Neural cell (in vitro differentiated cells): ENCODE results near the gene CP. TPM values are rescaled to one million over a fixed set of nuclear protein-coding genes. Genes with fewer than 3 reads are reported as not detected.

Experiments
- H2AFZ ChIP-seq: fragments of 200-600, 300-800 bp; sonication (generic), shearing (Covaris generic); 2 replicates; pipeline ENCODE4 v1.6.0; 2014; ENCODE audit warnings: low read depth, mild to moderate bottlenecking, antibody characterized with exemption, low read length, moderate library complexity
- H3F3A ChIP-seq: fragments of 200-600 bp; shearing (Covaris generic); 2 replicates; pipeline ENCODE4 v1.6.1; 2016; ENCODE audit warnings: mild to moderate bottlenecking, moderate library complexity, mixed read lengths, antibody characterized with exemption, low read length; ENCODE audit not compliant: insufficient read depth, poor library complexity, severe bottlenecking
- H3K27ac ChIP-seq: fragments of 200-600, 300-800 bp; sonication (generic), shearing (Covaris generic); 2 replicates; pipeline ENCODE4 v1.5.1; 2014; ENCODE audit warnings: mild to moderate bottlenecking, low read length, moderate library complexity
- H3K27me3 ChIP-seq: fragments of 300-800, 200-600 bp; sonication (generic), shearing (Covaris generic); 2 replicates; pipeline ENCODE4 v1.6.0; 2014; ENCODE audit warnings: mild to moderate bottlenecking, low read depth, low read length, moderate library complexity; ENCODE audit not compliant: insufficient read depth
- H3K36me3 ChIP-seq: fragments of 300-800, 200-600 bp; sonication (generic), shearing (Covaris generic); 2 replicates; pipeline ENCODE4 v1.5.1; 2014; ENCODE audit warnings: mild to moderate bottlenecking, antibody characterized with exemption, low read length, moderate library complexity; ENCODE audit not compliant: insufficient read depth
- H3K4me2 ChIP-seq: fragments of 300-800, 200-600 bp; sonication (generic), shearing (Covaris generic); 2 replicates; pipeline ENCODE4 v1.6.0; 2014; ENCODE audit warnings: mild to moderate bottlenecking, low read length
- H3K4me3 ChIP-seq: fragments of 300-800, 200-600 bp; sonication (generic), shearing (Covaris generic); 2 replicates; pipeline ENCODE4 v1.5.1; 2014; ENCODE audit warnings: mild to moderate bottlenecking, low read length, moderate library complexity
- H3K79me2 ChIP-seq: fragments of 200-600 bp; shearing (Covaris generic); replicated peaks from 2 replicates; pipeline ENCODE4 v1.6.0; 2014; ENCODE audit warnings: mild to moderate bottlenecking, low read length, moderate library complexity; ENCODE audit not compliant: insufficient read depth
- H3K9ac ChIP-seq: fragments of 300-800, 200-600 bp; sonication (generic), shearing (Covaris generic); 2 replicates; pipeline ENCODE4 v1.6.1; 2016; ENCODE audit warnings: mild to moderate bottlenecking, low read length, mixed read lengths
- H3K9me2 ChIP-seq: fragments of 200-600 bp; shearing (Covaris generic); 2 replicates; pipeline ENCODE4 v1.6.1; 2016; ENCODE audit warnings: mild to moderate bottlenecking, low read length, mixed read lengths; ENCODE audit not compliant: insufficient read depth
- H3K9me3 ChIP-seq: fragments of 200-600, 300-800 bp; sonication (generic), shearing (Covaris generic); 2 replicates; pipeline ENCODE4 v1.6.1; 2016; ENCODE audit warnings: mild to moderate bottlenecking, mixed run types, low read length, moderate library complexity, mixed read lengths
- H4K20me1 ChIP-seq: fragments of 200-600 bp; shearing (Covaris generic); 2 replicates; pipeline ENCODE4 v1.6.1; 2016; ENCODE audit warnings: mild to moderate bottlenecking, mixed run types; ENCODE audit not compliant: insufficient read depth
- MXI1 ChIP-seq: fragments of 450-650 bp; conservative IDR thresholded peaks from 2 replicates; pipeline ENCODE4 v1.6.1; 2014; ENCODE audit warnings: antibody characterized with exemption, mild to moderate bottlenecking; ENCODE audit not compliant: poor library complexity, severe bottlenecking
- POLR2AphosphoS5 ChIP-seq: IDR thresholded peaks from 2 replicates; pipeline ENCODE4 v1.6.1; 2012
- RAD21 ChIP-seq: fragments of 450-650 bp; conservative IDR thresholded peaks from 2 replicates; pipeline ENCODE4 v1.6.1; 2014; ENCODE audit warnings: antibody characterized with exemption, mild to moderate bottlenecking, moderate library complexity
- TAF1 ChIP-seq: IDR thresholded peaks from 2 replicates; pipeline ENCODE4 v1.6.1; 2012; ENCODE audit warnings: low read depth
- polyA plus RNA-seq: library from polyadenylated mRNA; depleted of rRNA; stranded (reverse); fragments of >200 nt; gene quantifications from 2 replicates; pipeline ENCODE4 v1.2.3, GENCODE V29; 2014
- TF ChIP-seq, protein P1 (sequence below): IDR thresholded peaks from 2 replicates; pipeline ENCODE4 v1.6.1; 2012; ENCODE audit warnings: borderline replicate concordance
- TF ChIP-seq, protein P2 (sequence below): fragments of 450-650 bp; IDR thresholded peaks from 2 replicates; pipeline ENCODE4 v1.5.1; 2014; ENCODE audit warnings: antibody characterized with exemption, mild to moderate bottlenecking, moderate library complexity; ENCODE audit not compliant: poor library complexity, severe bottlenecking

The CP gene
- polyA plus RNA-seq, 1 donor from 2014 or later: not detected

DNA sequence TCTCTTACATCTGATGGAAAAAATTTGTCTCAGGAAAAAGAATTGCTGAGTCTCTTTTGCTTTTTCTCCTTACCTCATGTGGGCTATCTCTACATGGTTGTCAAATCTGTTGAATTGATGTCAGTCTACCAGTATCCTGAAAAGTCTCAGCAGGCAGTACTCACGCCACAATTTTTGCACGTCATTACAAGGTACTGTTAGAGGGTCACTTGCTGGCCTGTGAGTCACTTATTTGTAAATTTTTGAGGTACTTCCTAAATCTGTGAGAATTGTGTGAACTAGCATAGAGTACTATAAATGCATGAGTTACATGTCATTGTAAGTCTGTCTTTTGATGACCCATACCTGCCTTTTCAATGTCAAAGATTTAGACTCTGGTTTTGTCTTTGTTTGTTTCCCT is 76.3 kb downstream of the CP start:
- Histone ChIP-seq H2AFZ (no peak overlapping the region), H3K4me2 (no peak overlapping the region), H3F3A (no peaks in the 10 kb centered on the region), H3K4me3 (no peak overlapping the region), H3K9me2 (no peaks in the 10 kb centered on the region), H3K9me3 (no peaks in the 10 kb centered on the region), H3K36me3 (no peaks in the 10 kb centered on the region), H3K79me2 (no peaks in the 10 kb centered on the region), H3K27ac (no peak overlapping the region), H3K27me3 (no peaks in the 10 kb centered on the region), H4K20me1 (no peaks in the 10 kb centered on the region), H3K9ac (no peak overlapping the region)
- TF ChIP-seq, protein P1, sequence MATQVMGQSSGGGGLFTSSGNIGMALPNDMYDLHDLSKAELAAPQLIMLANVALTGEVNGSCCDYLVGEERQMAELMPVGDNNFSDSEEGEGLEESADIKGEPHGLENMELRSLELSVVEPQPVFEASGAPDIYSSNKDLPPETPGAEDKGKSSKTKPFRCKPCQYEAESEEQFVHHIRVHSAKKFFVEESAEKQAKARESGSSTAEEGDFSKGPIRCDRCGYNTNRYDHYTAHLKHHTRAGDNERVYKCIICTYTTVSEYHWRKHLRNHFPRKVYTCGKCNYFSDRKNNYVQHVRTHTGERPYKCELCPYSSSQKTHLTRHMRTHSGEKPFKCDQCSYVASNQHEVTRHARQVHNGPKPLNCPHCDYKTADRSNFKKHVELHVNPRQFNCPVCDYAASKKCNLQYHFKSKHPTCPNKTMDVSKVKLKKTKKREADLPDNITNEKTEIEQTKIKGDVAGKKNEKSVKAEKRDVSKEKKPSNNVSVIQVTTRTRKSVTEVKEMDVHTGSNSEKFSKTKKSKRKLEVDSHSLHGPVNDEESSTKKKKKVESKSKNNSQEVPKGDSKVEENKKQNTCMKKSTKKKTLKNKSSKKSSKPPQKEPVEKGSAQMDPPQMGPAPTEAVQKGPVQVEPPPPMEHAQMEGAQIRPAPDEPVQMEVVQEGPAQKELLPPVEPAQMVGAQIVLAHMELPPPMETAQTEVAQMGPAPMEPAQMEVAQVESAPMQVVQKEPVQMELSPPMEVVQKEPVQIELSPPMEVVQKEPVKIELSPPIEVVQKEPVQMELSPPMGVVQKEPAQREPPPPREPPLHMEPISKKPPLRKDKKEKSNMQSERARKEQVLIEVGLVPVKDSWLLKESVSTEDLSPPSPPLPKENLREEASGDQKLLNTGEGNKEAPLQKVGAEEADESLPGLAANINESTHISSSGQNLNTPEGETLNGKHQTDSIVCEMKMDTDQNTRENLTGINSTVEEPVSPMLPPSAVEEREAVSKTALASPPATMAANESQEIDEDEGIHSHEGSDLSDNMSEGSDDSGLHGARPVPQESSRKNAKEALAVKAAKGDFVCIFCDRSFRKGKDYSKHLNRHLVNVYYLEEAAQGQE: no peak
- TF ChIP-seq RAD21 (no peak), POLR2AphosphoS5 (no peak), TAF1 (no peak), MXI1 (no peak)
- TF ChIP-seq, protein P2, sequence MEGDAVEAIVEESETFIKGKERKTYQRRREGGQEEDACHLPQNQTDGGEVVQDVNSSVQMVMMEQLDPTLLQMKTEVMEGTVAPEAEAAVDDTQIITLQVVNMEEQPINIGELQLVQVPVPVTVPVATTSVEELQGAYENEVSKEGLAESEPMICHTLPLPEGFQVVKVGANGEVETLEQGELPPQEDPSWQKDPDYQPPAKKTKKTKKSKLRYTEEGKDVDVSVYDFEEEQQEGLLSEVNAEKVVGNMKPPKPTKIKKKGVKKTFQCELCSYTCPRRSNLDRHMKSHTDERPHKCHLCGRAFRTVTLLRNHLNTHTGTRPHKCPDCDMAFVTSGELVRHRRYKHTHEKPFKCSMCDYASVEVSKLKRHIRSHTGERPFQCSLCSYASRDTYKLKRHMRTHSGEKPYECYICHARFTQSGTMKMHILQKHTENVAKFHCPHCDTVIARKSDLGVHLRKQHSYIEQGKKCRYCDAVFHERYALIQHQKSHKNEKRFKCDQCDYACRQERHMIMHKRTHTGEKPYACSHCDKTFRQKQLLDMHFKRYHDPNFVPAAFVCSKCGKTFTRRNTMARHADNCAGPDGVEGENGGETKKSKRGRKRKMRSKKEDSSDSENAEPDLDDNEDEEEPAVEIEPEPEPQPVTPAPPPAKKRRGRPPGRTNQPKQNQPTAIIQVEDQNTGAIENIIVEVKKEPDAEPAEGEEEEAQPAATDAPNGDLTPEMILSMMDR: no peak

DNA sequence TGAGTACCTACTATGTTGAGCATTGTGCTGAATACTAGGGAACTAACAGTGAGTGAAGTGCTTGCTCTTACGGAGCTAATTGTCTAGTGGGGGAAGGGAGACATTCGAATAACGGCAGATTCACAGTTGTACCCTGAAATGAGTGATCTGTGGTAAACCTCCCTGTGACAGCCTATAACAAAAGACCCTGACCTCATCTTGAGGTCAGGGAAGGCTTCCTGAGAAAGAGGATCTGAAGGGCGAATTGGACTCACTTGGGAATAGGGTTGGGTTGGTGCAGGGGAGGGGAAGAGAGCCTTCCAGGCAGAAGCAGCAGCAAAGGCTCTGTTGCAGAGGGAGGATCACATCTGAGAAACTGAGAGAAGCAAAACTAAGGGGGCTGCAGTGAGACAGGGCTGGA is 78.9 kb downstream of the CP start:
- H3K9me3 ChIP-seq: no peaks in the 10 kb centered on the region
- H3K9me2 ChIP-seq: no peaks in the 10 kb centered on the region
- no peak overlapping the region for H2AFZ ChIP-seq
- H3K79me2 ChIP-seq: no peaks in the 10 kb centered on the region
- H3K4me3 ChIP-seq: no peak overlapping the region
- H3K36me3 ChIP-seq: no peaks in the 10 kb centered on the region
- H3K27me3 ChIP-seq: no peaks in the 10 kb centered on the region
- H3K27ac ChIP-seq: no peak overlapping the region
- no peak overlapping the region for H3K4me2 ChIP-seq
- H4K20me1 ChIP-seq: no peaks in the 10 kb centered on the region
- TF ChIP-seq, protein P1: no peak
- no peak for TF ChIP-seq RAD21
- TF ChIP-seq, protein P2: no peak
- H3F3A ChIP-seq: no peaks in the 10 kb centered on the region
- H3K9ac ChIP-seq: no peak overlapping the region
